ENCODE results near the gene TMED4.

TMED4 gene

GRCh38 chr7:44547536-44548231, 34.3 kb downstream of the TMED4 start:
- H3K36me3 ChIP-seq (ENCODE audit: insufficient read depth, low read length), result no peaks in the 10 kb centered on the region
- H3K9me3 ChIP-seq (ENCODE audit: low read depth, low read length), result no peaks in the 10 kb centered on the region
- no peak for TF ChIP-seq POLR2AphosphoS5 (IDR thresholded peaks at IDR 0.05; ENCODE audit: borderline replicate concordance, low read depth, low read length)
- no peak for TF ChIP-seq FOXP2 (optimal IDR thresholded peaks at IDR 0.05; ENCODE audit: control extremely low read depth, extremely low read length, insufficient read depth)
- no peak for TF ChIP-seq EZH2 (IDR thresholded peaks at IDR 0.05)
- H3K9ac ChIP-seq (ENCODE audit: insufficient read length), result no peak overlapping the region
- no peak overlapping the region for H3K4me3 ChIP-seq
- no peak for DNase-seq (ENCODE audit: low read depth, low spot score)
- H3K27ac ChIP-seq, result no peak overlapping the region

- Histone ChIP-seq H3K9ac (ENCODE audit: insufficient read length) (no peak overlapping the region), H3K36me3 (ENCODE audit: insufficient read depth, low read length) (no peaks in the 10 kb centered on the region), H3K4me3 (no peak overlapping the region), H3K9me3 (ENCODE audit: low read depth, low read length) (no peaks in the 10 kb centered on the region), H3K27ac (no peak overlapping the region)
- no peak for DNase-seq (ENCODE audit: low read depth, low spot score)
- no peak for TF ChIP-seq FOXP2 (optimal IDR thresholded peaks at IDR 0.05; ENCODE audit: control extremely low read depth, extremely low read length, insufficient read depth)
- no peak for TF ChIP-seq POLR2AphosphoS5 (IDR thresholded peaks at IDR 0.05; ENCODE audit: borderline replicate concordance, low read depth, low read length)
- no peak for TF ChIP-seq EZH2 (IDR thresholded peaks at IDR 0.05)
Observed at GRCh38 chr7:44541876-44542610, 40.0 kb downstream of the TMED4 start.

GRCh38 chr7:44541028-44541869, 40.8 kb downstream of the TMED4 start, which contains the start of gene NPC1L1:
Gene NPC1L1 (minus strand): TSS chr7:44541330. CDS start chr7:44541259, 71 bp downstream.
- DNase-seq (ENCODE audit: low read depth, low spot score), result no peak
- H3K9me3 ChIP-seq (ENCODE audit: low read depth, low read length), result no peaks in the 10 kb centered on the region
- no peaks in the 10 kb centered on the region for H3K36me3 ChIP-seq (ENCODE audit: insufficient read depth, low read length)
- no peak within 1 kb of the TSS for H3K27ac ChIP-seq
- no peak within 1 kb of the TSS for H3K4me3 ChIP-seq
- no peak for TF ChIP-seq POLR2AphosphoS5 (IDR thresholded peaks at IDR 0.05; ENCODE audit: borderline replicate concordance, low read depth, low read length)
- TF ChIP-seq FOXP2 (optimal IDR thresholded peaks at IDR 0.05; ENCODE audit: control extremely low read depth, extremely low read length, insufficient read depth), result no peak
- TF ChIP-seq EZH2 (IDR thresholded peaks at IDR 0.05), result no peak
- no peak within 1 kb of the TSS for H3K9ac ChIP-seq (ENCODE audit: insufficient read length)

GRCh38 chr7:44540592-44541027, 41.4 kb downstream of the TMED4 start:
- DNase-seq (ENCODE audit: low read depth, low spot score), result no peak
- Histone ChIP-seq H3K4me3 (no peak overlapping the region), H3K27ac (no peak overlapping the region), H3K9ac (ENCODE audit: insufficient read length) (no peak overlapping the region), H3K36me3 (ENCODE audit: insufficient read depth, low read length) (no peaks in the 10 kb centered on the region), H3K9me3 (ENCODE audit: low read depth, low read length) (no peaks in the 10 kb centered on the region)
- no peak for TF ChIP-seq EZH2 (IDR thresholded peaks at IDR 0.05)
- no peak for TF ChIP-seq FOXP2 (optimal IDR thresholded peaks at IDR 0.05; ENCODE audit: control extremely low read depth, extremely low read length, insufficient read depth)
- no peak for TF ChIP-seq POLR2AphosphoS5 (IDR thresholded peaks at IDR 0.05; ENCODE audit: borderline replicate concordance, low read depth, low read length)

- TF ChIP-seq POLR2AphosphoS5 (IDR thresholded peaks at IDR 0.05; ENCODE audit: borderline replicate concordance, low read depth, low read length), result no peak
- TF ChIP-seq EZH2 (IDR thresholded peaks at IDR 0.05), result no peak
- no peak for TF ChIP-seq FOXP2 (optimal IDR thresholded peaks at IDR 0.05; ENCODE audit: control extremely low read depth, extremely low read length, insufficient read depth)
- no peak for DNase-seq (ENCODE audit: low read depth, low spot score)
- Histone ChIP-seq H3K27ac (no peak overlapping the region), H3K4me3 (no peak overlapping the region), H3K9ac (ENCODE audit: insufficient read length) (no peak overlapping the region), H3K9me3 (ENCODE audit: low read depth, low read length) (no peaks in the 10 kb centered on the region), H3K36me3 (ENCODE audit: insufficient read depth, low read length) (no peaks in the 10 kb centered on the region)
Observed at GRCh38 chr7:44539669-44540506, 42.1 kb downstream of the TMED4 start.

GRCh38 chr7:44538798-44539668, 43.0 kb downstream of the TMED4 start:
- no peak for TF ChIP-seq EZH2 (IDR thresholded peaks at IDR 0.05)
- TF ChIP-seq FOXP2 (optimal IDR thresholded peaks at IDR 0.05; ENCODE audit: control extremely low read depth, extremely low read length, insufficient read depth), result no peak
- no peak for TF ChIP-seq POLR2AphosphoS5 (IDR thresholded peaks at IDR 0.05; ENCODE audit: borderline replicate concordance, low read depth, low read length)
- Histone ChIP-seq H3K9ac (ENCODE audit: insufficient read length) (no peak overlapping the region), H3K4me3 (no peak overlapping the region)

More at GRCh38 chr7:44538798-44539668, 43.0 kb downstream of the TMED4 start:
- no peak for DNase-seq (ENCODE audit: low read depth, low spot score)
- Histone ChIP-seq H3K27ac (no peak overlapping the region), H3K9me3 (ENCODE audit: low read depth, low read length) (no peaks in the 10 kb centered on the region), H3K36me3 (ENCODE audit: insufficient read depth, low read length) (no peaks in the 10 kb centered on the region)
